K562 (cell line): ENCODE measurements around the gene HS3ST4. TPM values are rescaled to one million over a fixed set of nuclear protein-coding genes. Genes with fewer than 3 reads are reported as not detected.

Experiments
- ATAC-seq: fragments of 200-7000 bp; cut with Tn5 transposase; 3 replicates; pipeline ENCODE4 v1.9.1; 2020; ENCODE audit warnings: moderate library complexity
- BruUV-seq: library from RNA; stranded (reverse); fragments of 400-500 nt; replicated peaks from 2 replicates; lab custom pipeline; 2021; lab: Mats Ljungman, UMichigan
- CTCF ChIA-PET: fragments of 300-600 bp; formaldehyde crosslinking; extraction: SDS; loops from one replicate; lab custom pipeline; 2021; ENCODE audit warnings: low intra/inter-chr PET ratio; lab: Yijun Ruan, JAX
- POLR2A ChIA-PET: fragments of 300-600, 350-650 bp; sonication (Branson Sonifier 250); formaldehyde crosslinking; extraction: SDS; loops from one replicate; lab custom pipeline; 2021; ENCODE audit warnings: antibody characterized with exemption, inconsistent platforms; lab: Yijun Ruan, JAX
- DNase-seq, 4 experiments: peaks; one replicate each; pipeline versions ENCODE4 v3.0.0 to v3.0.0-alpha.2; 2011 to 2018; ENCODE audit warnings: low spot score in 3 of 4, mixed read lengths in 3 of 4; ENCODE audit errors: extremely low read depth in 1 of 4
- FAIRE-seq: peaks from 2 replicates; lab custom pipeline; 2011; peaks lifted over from hg19 to GRCh38; lab: Jason Lieb, UNC
- H2AFZ ChIP-seq: 2 replicates; pipeline ENCODE4 v1.6.0; 2011; ENCODE audit warnings: low read depth, low read length, control low read depth, inconsistent platforms
- H3K27ac ChIP-seq: fragments of 200-600 bp; 3 replicates; pipeline ENCODE4 v1.8.0; 2011; ENCODE audit warnings: low read depth, mild to moderate bottlenecking, control low read depth, inconsistent platforms, low read length, moderate library complexity, mixed read lengths; ENCODE audit errors: extremely low read depth
- H3K27me3 ChIP-seq, 2 experiments: fragments of 300-600 bp in 1 of 2; 2 replicates in 1 of 2; 3 replicates in 1 of 2; pipeline versions ENCODE4 v1.6.0 to v1.8.0; 2011; ENCODE audit warnings: inconsistent platforms in 2 of 2, low read length in 2 of 2, mild to moderate bottlenecking in 1 of 2, mixed read lengths in 1 of 2, moderate library complexity in 1 of 2; ENCODE audit not compliant: control insufficient read depth in 2 of 2, insufficient read depth in 2 of 2
- H3K36me3 ChIP-seq: fragments of 300-600 bp; 3 replicates; pipeline ENCODE4 v1.8.0; 2011; ENCODE audit warnings: mild to moderate bottlenecking, low read length, inconsistent platforms; ENCODE audit not compliant: control insufficient read depth, insufficient read depth
- H3K4me1 ChIP-seq, 2 experiments: fragments of 200-600 bp in 1 of 2; replicated peaks in 1 of 2; 2 replicates in 1 of 2; 3 replicates in 1 of 2; pipeline versions ENCODE4 v1.5.1 to v1.8.0; 2011; ENCODE audit warnings: inconsistent platforms in 2 of 2, low read length in 2 of 2, mild to moderate bottlenecking in 1 of 2, mixed read lengths in 1 of 2, moderate library complexity in 1 of 2; ENCODE audit not compliant: control insufficient read depth in 2 of 2, insufficient read depth in 2 of 2
- H3K4me2 ChIP-seq: 2 replicates; pipeline ENCODE4 v1.6.1; 2011; ENCODE audit warnings: low read length, control low read depth, inconsistent platforms, mixed read lengths; ENCODE audit not compliant: insufficient read depth
- H3K4me3 ChIP-seq: fragments of 200-600 bp; sonication (generic), shearing (Covaris generic); 2 replicates; pipeline ENCODE4 v1.5.1; 2016; ENCODE audit warnings: control low read depth, inconsistent platforms
- H3K79me2 ChIP-seq: fragments of 200-600 bp; 3 replicates; pipeline ENCODE4 v1.8.0; 2011; ENCODE audit warnings: low read length, inconsistent platforms; ENCODE audit not compliant: control insufficient read depth, insufficient read depth
- H3K9ac ChIP-seq, 2 experiments: 2 replicates each; pipeline versions ENCODE4 v1.6.0 to v1.6.1; 2011; ENCODE audit warnings: low read depth in 2 of 2, low read length in 2 of 2, control low read depth in 1 of 2, inconsistent platforms in 1 of 2, mild to moderate bottlenecking in 1 of 2, mixed read lengths in 1 of 2; ENCODE audit not compliant: insufficient read depth in 1 of 2
- H3K9me1 ChIP-seq: one replicate; pipeline ENCODE4 v1.6.0; 2011; ENCODE audit warnings: inconsistent platforms, mild to moderate bottlenecking, low read length, moderate library complexity; ENCODE audit not compliant: control insufficient read depth, insufficient read depth
- H3K9me3 ChIP-seq: replicated peaks from 2 replicates; pipeline ENCODE4 v1.5.1; 2011; ENCODE audit warnings: low read depth, low read length, inconsistent platforms; ENCODE audit not compliant: control insufficient read depth, insufficient read depth
- H4K20me1 ChIP-seq: replicated peaks from 2 replicates; pipeline ENCODE4 v1.6.1; 2011; ENCODE audit warnings: low read length, inconsistent platforms, mixed read lengths; ENCODE audit not compliant: control insufficient read depth, insufficient read depth
- ARNT ChIP-seq, 2 experiments: fragments of 450-650 bp; IDR thresholded peaks; 2 replicates each; pipeline ENCODE4 v1.6.1; 2016; ENCODE audit warnings: mild to moderate bottlenecking in 1 of 2
- BHLHE40 ChIP-seq: IDR thresholded peaks from 2 replicates; pipeline ENCODE4 v1.6.1; 2011; ENCODE audit warnings: low read length, improper control_type of control experiment
- BRF1 ChIP-seq: IDR thresholded peaks from 3 replicates; pipeline ENCODE4 v1.6.1; 2011; ENCODE audit warnings: borderline replicate concordance, mild to moderate bottlenecking; ENCODE audit not compliant: insufficient read length; ENCODE audit errors: extremely low read depth
- DPF2 ChIP-seq: fragments of 450-650 bp; IDR thresholded peaks from 2 replicates; pipeline ENCODE4 v1.6.1; 2016
- FOSL1 ChIP-seq: fragments of 200-800 bp; sonication (Bioruptor generic); conservative IDR thresholded peaks from 2 replicates; pipeline ENCODE4 v1.6.1; 2016; ENCODE audit warnings: missing genetic modification characterization, missing compliant biosample characterization
- FOXJ2 ChIP-seq: fragments of 200-800 bp; sonication (Bioruptor generic); IDR thresholded peaks from 2 replicates; pipeline ENCODE4 v1.6.1; 2016; ENCODE audit warnings: missing genetic modification characterization, missing compliant biosample characterization
- NR1H2 ChIP-seq: sonication (generic); formaldehyde crosslinking; IDR thresholded peaks from 2 replicates; pipeline ENCODE4 v1.4.0; 2020; ENCODE audit warnings: mild to moderate bottlenecking, missing genetic modification reagents
- ZNF212 ChIP-seq: fragments of 450-650 bp; formaldehyde crosslinking; IDR thresholded peaks from 2 replicates; pipeline ENCODE4 v1.4.0; 2020; ENCODE audit warnings: mild to moderate bottlenecking
- ZNF217 ChIP-seq: sonication (generic); formaldehyde crosslinking; IDR thresholded peaks from 2 replicates; pipeline ENCODE4 v1.8.0; 2022; ENCODE audit warnings: mild to moderate bottlenecking, missing genetic modification reagents
- ZNF253 ChIP-seq: fragments of 250-450 bp; sonication (Bioruptor Pico); conservative IDR thresholded peaks from 2 replicates; pipeline ENCODE4 v1.6.1; 2021; ENCODE audit warnings: mild to moderate bottlenecking
- ZNF707 ChIP-seq: fragments of 250-450 bp; sonication (Bioruptor Pico); conservative IDR thresholded peaks from 2 replicates; pipeline ENCODE4 v1.8.0; 2022; ENCODE audit warnings: inconsistent platforms, mild to moderate bottlenecking, moderate library complexity
- WGBS: fragments of 100-300 bp; shearing (Covaris generic); methylation state at CpG from one replicate; pipeline ENCODE4 v1.1.6; 2016; ENCODE audit warnings: low coverage, mixed read lengths; ENCODE audit not compliant: insufficient coverage; ENCODE audit errors: missing lambda C conversion rate; 5-methylcytosine and 5-hydroxymethylcytosine counted together
- in situ Hi-C: fragments of 300-500 bp; cut with MboI; formaldehyde crosslinking; loops from 4 replicates; pipeline ENCODE4 v1.15.0; 2018; ENCODE audit warnings: inconsistent platforms, mixed read lengths
- intact Hi-C: fragments of 100-400 bp; cut with micrococcal nuclease; formaldehyde crosslinking; loops from 2 replicates; pipeline ENCODE4 v1.14.2; 2022
- polyA plus RNA-seq, 8 experiments: library from polyadenylated mRNA; depleted of rRNA in 4 of 8; stranded (reverse) in 5 of 8; unstranded in 3 of 8; fragments of >200 nt; fragmentation: Nextera tagmentation in 2 of 8; fragmentation: Illumina TruSeq in 1 of 8; extraction: Ambion mirVana in 2 of 8; extraction: Trizol in 1 of 8; gene quantifications; 2 replicates each; pipeline versions ENCODE4 v1.2.1 to v1.2.3, GENCODE V29; 2011 to 2014; ENCODE audit warnings: inconsistent platforms in 1 of 8, missing spikeins in 1 of 8
- total RNA-seq, 7 experiments: library from RNA; depleted of rRNA in 6 of 7; stranded (reverse); fragments of >200 nt in 6 of 7; fragmentation: Illumina TruSeq in 2 of 7; extraction: Trizol in 2 of 7; gene quantifications; 2 replicates each; pipeline versions ENCODE4 v1.2.1 to v1.2.3, GENCODE V29; 2011 to 2021; ENCODE audit warnings: low replicate concordance in 1 of 7
- TF ChIP-seq, protein P1 (sequence below): fragments of 450-650 bp; formaldehyde crosslinking; IDR thresholded peaks from 2 replicates; pipeline ENCODE4 v1.4.0; 2020; ENCODE audit warnings: mild to moderate bottlenecking
- TF ChIP-seq, protein P2 (sequence below): fragments of 450-650 bp; IDR thresholded peaks from 2 replicates; pipeline ENCODE4 v1.6.1; 2018; ENCODE audit warnings: mild to moderate bottlenecking, low read depth; ENCODE audit not compliant: partially characterized antibody
- TF ChIP-seq, protein P3 (sequence below): fragments of 450-650 bp; IDR thresholded peaks from 2 replicates; pipeline ENCODE4 v1.6.1; 2014; ENCODE audit warnings: low read depth, mild to moderate bottlenecking, moderate library complexity, borderline replicate concordance
- TF ChIP-seq, protein P4 (sequence below): IDR thresholded peaks from 2 replicates; pipeline ENCODE4 v1.6.1; 2011; ENCODE audit warnings: borderline replicate concordance, low read depth, mild to moderate bottlenecking, moderate library complexity, low read length; ENCODE audit not compliant: insufficient read depth, poor library complexity, severe bottlenecking
- TF ChIP-seq, protein P5 (sequence below): sonication (generic); formaldehyde crosslinking; IDR thresholded peaks from 2 replicates; pipeline ENCODE4 v1.9.0; 2022; ENCODE audit warnings: mild to moderate bottlenecking, missing genetic modification reagents

The HS3ST4 gene
- total and polyA plus RNA-seq, 9 of the 15 experiments (the other 6 are each of a cell fraction or from before 2014, with no cell fraction given): not detected

DNA sequence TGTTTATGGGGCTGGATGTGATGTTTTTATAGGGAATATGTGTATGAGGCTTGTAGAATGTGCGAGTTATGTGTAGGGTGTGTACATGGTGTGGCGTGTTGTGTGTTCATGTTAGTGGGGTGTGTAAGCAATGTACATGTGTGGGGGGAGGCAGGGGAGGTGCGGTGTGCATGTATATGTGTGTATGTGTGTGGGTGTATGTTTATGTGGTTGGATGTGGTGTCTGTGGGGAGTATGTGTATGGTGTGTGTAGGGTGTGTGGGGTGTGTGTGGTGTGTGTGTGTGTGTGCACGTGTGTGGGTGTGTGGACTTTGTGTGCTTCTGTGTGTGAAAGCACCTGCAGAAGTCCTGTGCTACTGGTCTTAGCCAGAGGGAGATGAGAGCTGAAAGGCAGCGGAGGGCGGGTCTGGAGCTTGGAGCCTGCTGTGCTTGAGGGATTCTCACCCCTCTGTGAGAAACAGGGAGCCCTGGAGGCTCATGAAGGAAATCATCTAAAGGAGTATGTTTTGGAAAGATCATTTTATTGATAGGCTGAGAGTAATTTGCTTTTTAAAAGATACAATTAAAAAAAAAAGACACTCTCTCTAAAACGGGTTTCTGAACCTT, 222.7 kb downstream of the HS3ST4 start:
- Histone ChIP-seq H3K27me3 (peaks cover 0 to 4% of the 10 kb centered on the region in 2 experiments; a peak in 3 of 5 replicates), H3K36me3 (no peaks in the 10 kb centered on the region), H2AFZ (no peak overlapping the region), H3K4me2 (no peak overlapping the region), H3K9me3 (no peaks in the 10 kb centered on the region), H3K4me3 (no peak overlapping the region), H3K4me1 (no peaks in the 10 kb centered on the region), H4K20me1 (no peaks in the 10 kb centered on the region; the same call in 1 of the 2 replicates), H3K27ac (no peak overlapping the region), H3K9me1 (no peaks in the 10 kb centered on the region), H3K79me2 (no peaks in the 10 kb centered on the region), H3K9ac (no peak overlapping the region)
- FAIRE-seq: no peak
- BruUV-seq: no TSS peak
- 3% methylated on average over 6 of the region's 7 CpGs for whole genome bisulfite sequencing
- ChIA-PET CTCF (no interaction called here), POLR2A (no interaction called here)
- DNase-seq: no peak
- ATAC-seq: no peak
- intact Hi-C loops (no loop called here), in situ Hi-C loops (no loop called here)
- TF ChIP-seq ZNF253 (no peak), FOSL1 (tag) (no peak), ZNF217 (CRISPR knock-in tag) (no peak), ZNF707 (CRISPR knock-in tag) (no peak), NR1H2 (no peak), ARNT (IDR thresholded peaks at IDR 0.05) (no peak), BHLHE40 (no peak), BRF1 (no peak), FOXJ2 (no peak), DPF2 (no peak), ZNF212 (CRISPR knock-in tag) (no peak)
- TF ChIP-seq, protein P1, sequence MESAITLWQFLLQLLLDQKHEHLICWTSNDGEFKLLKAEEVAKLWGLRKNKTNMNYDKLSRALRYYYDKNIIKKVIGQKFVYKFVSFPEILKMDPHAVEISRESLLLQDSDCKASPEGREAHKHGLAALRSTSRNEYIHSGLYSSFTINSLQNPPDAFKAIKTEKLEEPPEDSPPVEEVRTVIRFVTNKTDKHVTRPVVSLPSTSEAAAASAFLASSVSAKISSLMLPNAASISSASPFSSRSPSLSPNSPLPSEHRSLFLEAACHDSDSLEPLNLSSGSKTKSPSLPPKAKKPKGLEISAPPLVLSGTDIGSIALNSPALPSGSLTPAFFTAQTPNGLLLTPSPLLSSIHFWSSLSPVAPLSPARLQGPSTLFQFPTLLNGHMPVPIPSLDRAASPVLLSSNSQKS (CRISPR knock-in tag): no peak
- TF ChIP-seq, protein P2, sequence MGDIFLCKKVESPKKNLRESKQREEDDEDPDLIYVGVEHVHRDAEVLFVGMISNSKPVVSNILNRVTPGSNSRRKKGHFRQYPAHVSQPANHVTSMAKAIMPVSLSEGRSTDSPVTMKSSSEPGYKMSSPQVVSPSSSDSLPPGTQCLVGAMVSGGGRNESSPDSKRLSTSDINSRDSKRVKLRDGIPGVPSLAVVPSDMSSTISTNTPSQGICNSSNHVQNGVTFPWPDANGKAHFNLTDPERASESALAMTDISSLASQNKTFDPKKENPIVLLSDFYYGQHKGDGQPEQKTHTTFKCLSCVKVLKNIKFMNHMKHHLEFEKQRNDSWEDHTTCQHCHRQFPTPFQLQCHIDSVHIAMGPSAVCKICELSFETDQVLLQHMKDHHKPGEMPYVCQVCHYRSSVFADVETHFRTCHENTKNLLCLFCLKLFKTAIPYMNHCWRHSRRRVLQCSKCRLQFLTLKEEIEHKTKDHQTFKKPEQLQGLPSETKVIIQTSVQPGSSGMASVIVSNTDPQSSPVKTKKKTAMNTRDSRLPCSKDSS: no peak
- TF ChIP-seq, protein P3, sequence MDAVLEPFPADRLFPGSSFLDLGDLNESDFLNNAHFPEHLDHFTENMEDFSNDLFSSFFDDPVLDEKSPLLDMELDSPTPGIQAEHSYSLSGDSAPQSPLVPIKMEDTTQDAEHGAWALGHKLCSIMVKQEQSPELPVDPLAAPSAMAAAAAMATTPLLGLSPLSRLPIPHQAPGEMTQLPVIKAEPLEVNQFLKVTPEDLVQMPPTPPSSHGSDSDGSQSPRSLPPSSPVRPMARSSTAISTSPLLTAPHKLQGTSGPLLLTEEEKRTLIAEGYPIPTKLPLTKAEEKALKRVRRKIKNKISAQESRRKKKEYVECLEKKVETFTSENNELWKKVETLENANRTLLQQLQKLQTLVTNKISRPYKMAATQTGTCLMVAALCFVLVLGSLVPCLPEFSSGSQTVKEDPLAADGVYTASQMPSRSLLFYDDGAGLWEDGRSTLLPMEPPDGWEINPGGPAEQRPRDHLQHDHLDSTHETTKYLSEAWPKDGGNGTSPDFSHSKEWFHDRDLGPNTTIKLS: no peak
- TF ChIP-seq, protein P4, sequence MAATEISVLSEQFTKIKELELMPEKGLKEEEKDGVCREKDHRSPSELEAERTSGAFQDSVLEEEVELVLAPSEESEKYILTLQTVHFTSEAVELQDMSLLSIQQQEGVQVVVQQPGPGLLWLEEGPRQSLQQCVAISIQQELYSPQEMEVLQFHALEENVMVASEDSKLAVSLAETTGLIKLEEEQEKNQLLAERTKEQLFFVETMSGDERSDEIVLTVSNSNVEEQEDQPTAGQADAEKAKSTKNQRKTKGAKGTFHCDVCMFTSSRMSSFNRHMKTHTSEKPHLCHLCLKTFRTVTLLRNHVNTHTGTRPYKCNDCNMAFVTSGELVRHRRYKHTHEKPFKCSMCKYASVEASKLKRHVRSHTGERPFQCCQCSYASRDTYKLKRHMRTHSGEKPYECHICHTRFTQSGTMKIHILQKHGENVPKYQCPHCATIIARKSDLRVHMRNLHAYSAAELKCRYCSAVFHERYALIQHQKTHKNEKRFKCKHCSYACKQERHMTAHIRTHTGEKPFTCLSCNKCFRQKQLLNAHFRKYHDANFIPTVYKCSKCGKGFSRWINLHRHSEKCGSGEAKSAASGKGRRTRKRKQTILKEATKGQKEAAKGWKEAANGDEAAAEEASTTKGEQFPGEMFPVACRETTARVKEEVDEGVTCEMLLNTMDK: no peak
- TF ChIP-seq, protein P5, sequence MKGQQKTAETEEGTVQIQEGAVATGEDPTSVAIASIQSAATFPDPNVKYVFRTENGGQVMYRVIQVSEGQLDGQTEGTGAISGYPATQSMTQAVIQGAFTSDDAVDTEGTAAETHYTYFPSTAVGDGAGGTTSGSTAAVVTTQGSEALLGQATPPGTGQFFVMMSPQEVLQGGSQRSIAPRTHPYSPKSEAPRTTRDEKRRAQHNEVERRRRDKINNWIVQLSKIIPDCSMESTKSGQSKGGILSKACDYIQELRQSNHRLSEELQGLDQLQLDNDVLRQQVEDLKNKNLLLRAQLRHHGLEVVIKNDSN (CRISPR knock-in tag): no peak
